ENCODE results near the gene ST8SIA5.

The ST8SIA5 gene

DNA sequence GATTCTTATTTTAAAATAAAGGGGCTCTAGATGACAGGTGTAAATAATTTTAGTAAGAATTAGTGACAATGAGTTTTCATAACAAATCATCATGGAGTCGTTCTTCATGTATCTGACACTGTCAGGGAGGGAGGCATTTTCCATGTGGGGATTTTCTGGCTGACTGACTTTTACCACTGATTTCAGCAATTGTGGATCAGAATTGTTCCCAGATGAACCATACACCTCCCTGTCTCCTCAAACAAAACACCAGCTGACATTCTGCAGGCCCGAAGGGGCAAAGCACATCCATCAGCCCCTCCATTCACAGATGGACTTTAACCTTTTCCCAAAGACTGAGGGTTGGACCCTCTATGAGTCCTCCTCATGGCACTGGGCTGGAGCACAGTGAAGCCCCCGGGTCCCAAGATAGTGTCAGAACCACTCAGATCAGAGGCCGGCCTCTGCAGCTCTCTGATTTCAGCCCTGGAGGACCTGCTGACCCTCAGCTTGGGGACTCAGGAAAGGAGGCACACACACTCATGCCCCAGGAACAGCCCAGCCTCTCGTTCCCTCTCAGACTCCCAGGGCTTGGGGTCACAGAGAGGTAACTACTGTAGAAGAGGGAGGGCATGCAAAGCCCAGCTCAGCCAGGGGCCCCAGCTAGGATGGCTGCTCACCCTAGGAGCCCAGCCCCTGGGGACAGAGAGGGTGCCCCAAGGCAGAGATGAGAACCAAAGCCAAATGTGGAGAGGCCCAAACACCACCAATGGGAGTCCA is 56.6 kb downstream of the ST8SIA5 start:
- no peak for DNase-seq (ENCODE audit: extremely low read depth, low read depth)
- TF ChIP-seq, protein P1, sequence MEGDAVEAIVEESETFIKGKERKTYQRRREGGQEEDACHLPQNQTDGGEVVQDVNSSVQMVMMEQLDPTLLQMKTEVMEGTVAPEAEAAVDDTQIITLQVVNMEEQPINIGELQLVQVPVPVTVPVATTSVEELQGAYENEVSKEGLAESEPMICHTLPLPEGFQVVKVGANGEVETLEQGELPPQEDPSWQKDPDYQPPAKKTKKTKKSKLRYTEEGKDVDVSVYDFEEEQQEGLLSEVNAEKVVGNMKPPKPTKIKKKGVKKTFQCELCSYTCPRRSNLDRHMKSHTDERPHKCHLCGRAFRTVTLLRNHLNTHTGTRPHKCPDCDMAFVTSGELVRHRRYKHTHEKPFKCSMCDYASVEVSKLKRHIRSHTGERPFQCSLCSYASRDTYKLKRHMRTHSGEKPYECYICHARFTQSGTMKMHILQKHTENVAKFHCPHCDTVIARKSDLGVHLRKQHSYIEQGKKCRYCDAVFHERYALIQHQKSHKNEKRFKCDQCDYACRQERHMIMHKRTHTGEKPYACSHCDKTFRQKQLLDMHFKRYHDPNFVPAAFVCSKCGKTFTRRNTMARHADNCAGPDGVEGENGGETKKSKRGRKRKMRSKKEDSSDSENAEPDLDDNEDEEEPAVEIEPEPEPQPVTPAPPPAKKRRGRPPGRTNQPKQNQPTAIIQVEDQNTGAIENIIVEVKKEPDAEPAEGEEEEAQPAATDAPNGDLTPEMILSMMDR (IDR thresholded peaks at IDR 0.05; ENCODE audit: low read depth, low read length) = no peak

DNA sequence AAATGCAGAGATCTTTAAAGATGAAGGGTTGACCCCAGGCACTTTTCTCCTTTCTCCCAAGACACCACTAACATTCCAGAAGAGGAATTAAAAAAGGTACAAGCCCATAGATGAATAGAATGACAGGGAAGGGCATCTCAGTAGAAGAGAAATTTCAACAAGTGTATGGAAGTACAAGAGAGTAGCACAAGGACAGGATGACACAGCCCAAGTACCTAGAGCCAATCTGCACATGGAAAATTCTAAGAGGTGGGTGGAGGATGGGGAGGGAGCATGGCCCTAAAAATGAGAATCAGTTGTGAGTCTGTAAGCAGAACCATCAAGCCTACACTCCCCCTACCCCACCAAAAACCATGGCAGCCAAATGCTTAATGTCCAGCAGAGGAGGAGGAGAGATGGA is 60.2 kb downstream of the ST8SIA5 start:
- TF ChIP-seq, protein P1 (IDR thresholded peaks at IDR 0.05; ENCODE audit: low read depth, low read length) = no peak
- no peak for DNase-seq (ENCODE audit: extremely low read depth, low read depth)

DNA sequence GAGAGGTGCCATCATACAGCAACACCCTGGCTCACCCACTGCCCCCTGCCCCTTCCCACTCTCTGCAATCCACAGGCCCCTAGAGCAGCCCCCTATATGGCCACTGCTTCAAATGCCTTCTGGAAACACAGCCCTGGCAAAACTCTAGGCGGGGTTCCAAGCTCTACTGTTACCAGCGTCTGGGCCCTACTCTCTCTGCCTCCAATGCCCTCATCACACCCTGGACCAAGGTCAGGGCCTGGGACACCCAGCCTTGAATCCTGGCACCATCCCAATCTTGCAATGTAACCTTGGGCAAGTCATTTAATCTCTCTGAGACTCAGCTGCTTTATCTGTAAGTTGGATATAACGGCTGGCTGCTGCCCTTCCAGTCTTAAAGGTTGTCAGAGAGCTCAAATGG is 60.6 kb downstream of the ST8SIA5 start:
- TF ChIP-seq, protein P1 (IDR thresholded peaks at IDR 0.05; ENCODE audit: low read depth, low read length) = no peak

DNA sequence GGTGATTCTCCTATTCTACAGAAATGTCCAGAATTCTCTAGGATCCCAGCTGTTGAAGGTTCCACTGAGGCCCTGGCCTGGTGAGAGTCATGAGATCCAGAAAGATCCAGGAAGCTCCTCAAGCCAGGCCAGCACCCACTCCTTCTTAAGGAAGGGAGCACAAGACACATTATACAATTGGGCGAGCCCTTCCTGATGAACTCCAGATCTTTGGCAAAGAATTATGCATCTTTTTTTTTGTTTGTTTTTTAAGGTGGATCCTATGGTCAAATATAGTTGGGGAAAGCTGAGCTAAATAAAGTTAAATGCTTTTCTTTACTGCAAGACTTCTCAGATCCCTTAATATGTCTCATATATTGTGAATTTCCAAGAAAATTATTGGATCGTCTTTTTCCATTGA is 62.9 kb downstream of the ST8SIA5 start:
- TF ChIP-seq, protein P1 (IDR thresholded peaks at IDR 0.05; ENCODE audit: low read depth, low read length) = no peak
- no peak for DNase-seq (ENCODE audit: extremely low read depth, low read depth)

More for the DNA sequence above, 60.6 kb downstream of the ST8SIA5 start:
- DNase-seq (ENCODE audit: extremely low read depth, low read depth) = no peak

DNA sequence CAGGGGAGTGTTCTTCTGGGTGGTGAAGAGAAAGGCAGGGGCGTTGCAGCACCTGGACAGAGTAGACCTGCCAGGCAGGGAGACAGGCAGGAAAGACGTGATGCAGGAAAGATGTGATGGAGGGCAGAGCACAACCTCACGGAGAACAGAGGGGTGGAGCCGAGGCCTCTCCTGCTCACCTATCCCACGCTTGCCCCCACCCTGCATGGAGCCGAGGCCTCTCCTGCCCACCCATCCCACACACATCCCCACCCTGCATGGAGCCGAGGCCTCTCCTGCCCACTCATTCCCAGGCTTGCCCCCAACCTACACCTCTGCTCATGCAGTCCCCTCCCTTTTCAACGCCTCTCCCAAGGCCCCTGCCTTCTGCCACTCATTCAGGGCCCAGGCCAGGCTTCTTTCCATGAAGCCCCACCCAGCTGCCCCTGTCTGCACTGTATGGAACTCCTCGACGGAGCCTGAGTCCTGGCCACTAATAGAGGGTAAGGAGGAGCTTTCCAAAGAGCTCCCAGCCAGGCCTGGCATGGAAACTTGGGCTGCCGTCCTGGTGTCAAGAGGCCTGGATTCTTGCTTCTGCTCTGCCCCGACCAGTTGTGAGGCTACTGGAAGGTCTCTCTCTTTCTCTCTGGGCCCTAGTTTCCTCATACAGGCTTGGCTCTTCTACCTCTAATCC is 67.9 kb downstream of the ST8SIA5 start:
- TF ChIP-seq, protein P1 (IDR thresholded peaks at IDR 0.05; ENCODE audit: low read depth, low read length) = no peak
- DNase-seq (ENCODE audit: extremely low read depth, low read depth) = no peak

DNA sequence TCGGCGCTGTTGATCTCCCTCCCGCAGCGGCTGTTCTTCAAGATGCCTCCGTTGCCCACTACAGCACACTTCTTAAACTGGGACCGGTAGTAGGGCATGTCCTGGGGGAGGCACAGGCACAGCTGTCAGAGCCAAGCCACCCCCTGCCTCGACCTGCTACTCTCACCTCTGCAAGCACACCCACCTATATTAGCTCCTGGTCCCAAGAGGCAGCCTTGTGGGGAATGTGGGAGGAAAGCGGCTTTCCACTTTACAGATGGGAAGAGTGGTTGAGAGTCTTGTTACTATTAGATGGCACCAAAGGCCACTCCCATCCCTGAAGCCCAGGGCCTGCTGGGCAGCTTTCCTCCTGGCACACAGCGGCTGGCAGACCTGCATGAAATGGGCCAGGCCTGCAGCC is 70.7 kb downstream of the ST8SIA5 start:
- TF ChIP-seq, protein P1 (IDR thresholded peaks at IDR 0.05; ENCODE audit: low read depth, low read length) = no peak
- no peak for DNase-seq (ENCODE audit: extremely low read depth, low read depth)

DNA sequence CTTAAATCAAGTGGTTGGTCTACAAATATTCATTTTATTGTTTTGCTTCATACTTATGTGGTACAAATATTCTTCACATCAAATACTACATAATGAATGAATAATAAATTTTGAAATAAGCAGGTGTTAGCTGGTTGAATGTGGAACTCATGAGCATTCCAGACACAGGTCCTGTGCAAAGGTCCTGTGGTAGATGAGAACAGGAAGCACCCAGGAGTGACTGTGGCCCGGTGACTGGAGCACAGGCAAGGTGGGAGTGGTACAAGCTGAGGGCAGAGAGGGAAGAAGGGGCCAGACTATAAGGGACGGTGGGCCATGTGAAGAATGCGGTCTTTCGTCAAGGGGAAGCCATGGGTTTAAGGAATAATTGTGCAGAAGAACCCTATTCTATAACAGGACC is 73.6 kb downstream of the ST8SIA5 start:
- no peak for DNase-seq (ENCODE audit: extremely low read depth, low read depth)
- TF ChIP-seq, protein P1 (IDR thresholded peaks at IDR 0.05; ENCODE audit: low read depth, low read length) = no peak

Data from AG09319 (cell line).